ENCODE measurements around the gene PGBD1.

The PGBD1 gene

GRCh38 chr6:28335564-28336283 is 54.4 kb downstream of the PGBD1 start, which contains the start of gene ZSCAN31:
ZSCAN31 (minus strand) TSS chr6:28336148; CDS start chr6:28329683, 6,465 bp downstream.
- no peak for DNase-seq

- no peak for DNase-seq
Observed at GRCh38 chr6:28336284-28337120, 55.1 kb downstream of the PGBD1 start.

GRCh38 chr6:28337121-28337520 is 55.7 kb downstream of the PGBD1 start:
- no peak for DNase-seq

- DNase-seq: no peak
Observed at GRCh38 chr6:28340310-28341095, 59.1 kb downstream of the PGBD1 start.

GRCh38 chr6:28343898-28344677 is 62.7 kb downstream of the PGBD1 start:
- no peak for DNase-seq

GRCh38 chr6:28345201-28345600 is 63.8 kb downstream of the PGBD1 start:
- no peak for DNase-seq

GRCh38 chr6:28347119-28347518 is 65.7 kb downstream of the PGBD1 start:
- DNase-seq: no peak

- DNase-seq: no peak
Observed at GRCh38 chr6:28349344-28349891, 68.0 kb downstream of the PGBD1 start.

GRCh38 chr6:28349892-28350737 is 68.7 kb downstream of the PGBD1 start, which contains the start of gene ZKSCAN3:
ZKSCAN3 (plus strand) TSS chr6:28349947; CDS start chr6:28359587, 9,640 bp downstream.
- no peak for DNase-seq

GRCh38 chr6:28351087-28351486 is 69.7 kb downstream of the PGBD1 start:
- no peak for DNase-seq

GRCh38 chr6:28351493-28351925 is 70.1 kb downstream of the PGBD1 start:
- DNase-seq: no peak
